GM21381 (cell line): ENCODE results near the gene SCUBE3.

Experiments
- ATAC-seq: cut with Tn5 transposase; IDR thresholded peaks from one replicate; pipeline ENCODE4 v1.9.1; 2021; ENCODE audit warnings: mild to moderate bottlenecking, moderate library complexity; ENCODE audit not compliant: unreplicated experiment

Gene SCUBE3

GRCh38 chr6:35264550-35265274 is 51.0 kb downstream of the SCUBE3 start:
- no peak for ATAC-seq

GRCh38 chr6:35265523-35265922 is 51.8 kb downstream of the SCUBE3 start:
- no peak for ATAC-seq

GRCh38 chr6:35267446-35267845 is 53.7 kb downstream of the SCUBE3 start:
- ATAC-seq: no peak

- no peak for ATAC-seq
These were observed 54.1 kb downstream of the SCUBE3 start for GRCh38 chr6:35267897-35268296.

GRCh38 chr6:35272005-35272404 is 58.2 kb downstream of the SCUBE3 start:
- ATAC-seq: no peak

GRCh38 chr6:35273822-35274559 is 60.2 kb downstream of the SCUBE3 start:
- no peak for ATAC-seq

GRCh38 chr6:35275744-35276260 is 62.0 kb downstream of the SCUBE3 start:
- no peak for ATAC-seq

GRCh38 chr6:35278708-35279107 is 65.0 kb downstream of the SCUBE3 start:
- no peak for ATAC-seq

GRCh38 chr6:35280903-35281302 is 67.1 kb downstream of the SCUBE3 start:
- no peak for ATAC-seq

GRCh38 chr6:35282472-35282871 is 68.7 kb downstream of the SCUBE3 start:
- no peak for ATAC-seq

- no peak for ATAC-seq
These were observed 69.6 kb downstream of the SCUBE3 start for GRCh38 chr6:35283361-35283760.

GRCh38 chr6:35287671-35288396 is 74.1 kb downstream of the SCUBE3 start:
- ATAC-seq: no peak

GRCh38 chr6:35288834-35289233 is 75.1 kb downstream of the SCUBE3 start:
- ATAC-seq: no peak

- no peak for ATAC-seq
These were observed 77.7 kb downstream of the SCUBE3 start for GRCh38 chr6:35291491-35291890.

GRCh38 chr6:35292494-35292893 is 78.7 kb downstream of the SCUBE3 start:
- ATAC-seq: no peak

GRCh38 chr6:35293681-35294080 is 79.9 kb downstream of the SCUBE3 start:
- ATAC-seq: no peak

GRCh38 chr6:35294308-35294945 is 80.7 kb downstream of the SCUBE3 start:
- ATAC-seq: no peak

- no peak for ATAC-seq
These were observed 81.3 kb downstream of the SCUBE3 start for GRCh38 chr6:35295036-35295435.

GRCh38 chr6:35295521-35296315 is 82.0 kb downstream of the SCUBE3 start:
- ATAC-seq: no peak

GRCh38 chr6:35296931-35297600 is 83.3 kb downstream of the SCUBE3 start:
- no peak for ATAC-seq
